SK-N-SH treated with all-trans-retinoic acid at 6 μM for 48 hours (cell line): ENCODE results near the gene CDK11A.

Source experiments
- ATAC-seq: fragments of 200-7000 bp; cut with Tn5 transposase; 3 replicates; pipeline ENCODE4 v1.9.1; 2020; ENCODE audit warnings: mild to moderate bottlenecking, moderate library complexity
- BACH2 ChIP-seq: fragments of 250-450 bp; sonication (Bioruptor Pico); IDR thresholded peaks from 2 replicates; pipeline ENCODE4 v1.9.0; 2021; ENCODE audit warnings: mild to moderate bottlenecking, borderline replicate concordance
- CREB5 ChIP-seq: fragments of 250-450 bp; sonication (Bioruptor Pico); IDR thresholded peaks from 2 replicates; pipeline ENCODE4 v1.5.1; 2020; ENCODE audit warnings: low read depth, mild to moderate bottlenecking, moderate library complexity
- CSRNP3 ChIP-seq: fragments of 250-450 bp; sonication (Bioruptor Pico); IDR thresholded peaks from 2 replicates; pipeline ENCODE4 v1.5.1; 2021; ENCODE audit warnings: mild to moderate bottlenecking, moderate library complexity
- GLIS3 ChIP-seq: fragments of 250-450 bp; sonication (Bioruptor Pico); IDR thresholded peaks from 2 replicates; pipeline ENCODE4 v1.5.0; 2020; ENCODE audit warnings: mild to moderate bottlenecking, moderate library complexity
- OSR1 ChIP-seq: fragments of 250-450 bp; sonication (Bioruptor Pico); IDR thresholded peaks from 2 replicates; pipeline ENCODE4 v1.8.0; 2022; ENCODE audit warnings: moderate library complexity, mild to moderate bottlenecking, inconsistent platforms
- POU6F1 ChIP-seq: fragments of 250-450 bp; sonication (Bioruptor Pico); IDR thresholded peaks from 2 replicates; pipeline ENCODE4 v1.8.0; 2021; ENCODE audit warnings: low read depth, mild to moderate bottlenecking, moderate library complexity, borderline replicate concordance
- RARB ChIP-seq: fragments of 250-450 bp; sonication (Bioruptor Pico); IDR thresholded peaks from 2 replicates; pipeline ENCODE4 v1.8.0; 2021; ENCODE audit warnings: mild to moderate bottlenecking, moderate library complexity
- TCF4 ChIP-seq: fragments of 250-450 bp; sonication (Bioruptor Pico); IDR thresholded peaks from 2 replicates; pipeline ENCODE4 v1.8.0; 2021; ENCODE audit warnings: mild to moderate bottlenecking, moderate library complexity, borderline replicate concordance
- TSHZ2 ChIP-seq: fragments of 250-450 bp; sonication (Bioruptor Pico); IDR thresholded peaks from 2 replicates; pipeline ENCODE4 v1.5.0; 2020; ENCODE audit warnings: mild to moderate bottlenecking, moderate library complexity
- ZFP3 ChIP-seq: fragments of 250-450 bp; sonication (Bioruptor Pico); IDR thresholded peaks from 2 replicates; pipeline ENCODE4 v1.5.0; 2020; ENCODE audit warnings: mild to moderate bottlenecking, moderate library complexity
- ZNF565 ChIP-seq: fragments of 450-650 bp; formaldehyde crosslinking; conservative IDR thresholded peaks from 2 replicates; pipeline ENCODE4 v1.5.0; 2020; ENCODE audit warnings: low read depth, mild to moderate bottlenecking, moderate library complexity
- ZNF70 ChIP-seq: fragments of 450-650 bp; formaldehyde crosslinking; IDR thresholded peaks from 2 replicates; pipeline ENCODE4 v1.5.0; 2020; ENCODE audit warnings: mild to moderate bottlenecking, moderate library complexity
- ZNF8 ChIP-seq: fragments of 450-650 bp; formaldehyde crosslinking; IDR thresholded peaks from 2 replicates; pipeline ENCODE4 v1.5.0; 2020; ENCODE audit warnings: mild to moderate bottlenecking, moderate library complexity

CDK11A gene

GRCh38 chr1:1724035-1724864 lies at the start of gene CDK11A:
CDK11A (minus strand) TSS chr1:1724357; CDS start chr1:1722818, 1,539 bp downstream.
- ATAC-seq: peak; percentile 95

GRCh38 chr1:1773874-1774273 lies 49.7 kb upstream of the CDK11A start:
- no peak for ATAC-seq
- TF ChIP-seq POU6F1 (CRISPR knock-in tag) (no peak), TCF4 (no peak), ZNF70 (CRISPR knock-in tag) (no peak)

GRCh38 chr1:1771096-1771495 lies 46.9 kb upstream of the CDK11A start:
- ATAC-seq: no peak
- TF ChIP-seq BACH2 (CRISPR knock-in tag) (no peak), CSRNP3 (CRISPR knock-in tag) (no peak), ZFP3 (no peak), GLIS3 (no peak), ZNF70 (CRISPR knock-in tag) (no peak), TSHZ2 (CRISPR knock-in tag) (no peak)
- TF ChIP-seq, all 23 proteins: peak for 0

- ATAC-seq: no peak
- TF ChIP-seq CREB5 (CRISPR knock-in tag) (no peak), ZFP3 (no peak), OSR1 (CRISPR knock-in tag) (no peak)
Observed at GRCh38 chr1:1770102-1770501, 45.9 kb upstream of the CDK11A start.

GRCh38 chr1:1768249-1768992 lies 44.3 kb upstream of the CDK11A start:
- TF ChIP-seq ZNF8 (CRISPR knock-in tag): no peak
- TF ChIP-seq ZNF565: no peak
- TF ChIP-seq GLIS3: no peak
- TF ChIP-seq CSRNP3 (CRISPR knock-in tag): no peak
- TF ChIP-seq RARB (CRISPR knock-in tag): no peak
- no peak for TF ChIP-seq POU6F1 (CRISPR knock-in tag)
- TF ChIP-seq, all 23 proteins: peak for 0
- ATAC-seq: no peak
